K562 (cell line): ENCODE measurements around the gene AGK. TPM values are rescaled to one million over a fixed set of nuclear protein-coding genes. Genes with fewer than 3 reads are reported as not detected.

ENCODE experiments used
- CTCF ChIP-seq, 3 experiments: IDR thresholded peaks in 2 of 3; conservative IDR thresholded peaks in 1 of 3; 2 replicates each; pipeline ENCODE4 v1.5.1; 2011 to 2012; ENCODE audit warnings: low read length in 3 of 3, mild to moderate bottlenecking in 3 of 3, control low read depth in 2 of 3, improper control_type of control experiment in 1 of 3, inconsistent platforms in 1 of 3, low read depth in 1 of 3, mixed read lengths in 1 of 3, moderate library complexity in 1 of 3; ENCODE audit not compliant: insufficient read depth in 2 of 3
- EHMT2 ChIP-seq: fragments of 450-650 bp; IDR thresholded peaks from 2 replicates; pipeline ENCODE4 v1.6.1; 2018; ENCODE audit warnings: antibody characterized with exemption
- EP300 ChIP-seq: IDR thresholded peaks from 2 replicates; pipeline ENCODE4 v1.6.1; 2012; ENCODE audit warnings: low read length, improper control_type of control experiment
- HLTF ChIP-seq: fragments of 450-650 bp; IDR thresholded peaks from 2 replicates; pipeline ENCODE4 v1.6.1; 2016
- NRF1 ChIP-seq, 2 experiments: fragments of 450-650 bp; IDR thresholded peaks in 1 of 2; conservative IDR thresholded peaks in 1 of 2; 2 replicates each; pipeline ENCODE4 v1.6.1; 2014; ENCODE audit warnings: mild to moderate bottlenecking in 2 of 2
- PCBP2 ChIP-seq: fragments of 200-400 bp; formaldehyde crosslinking; IDR thresholded peaks from 2 replicates; pipeline ENCODE4 v1.6.1; 2018; ENCODE audit warnings: low read length, low read depth, mild to moderate bottlenecking, moderate library complexity; ENCODE audit not compliant: poor library complexity, severe bottlenecking
- PPARD ChIP-seq: fragments of 250-450 bp; sonication (Bioruptor Pico); IDR thresholded peaks from 2 replicates; pipeline ENCODE4 v1.8.0; 2022; ENCODE audit warnings: inconsistent platforms, mild to moderate bottlenecking, moderate library complexity
- TEAD2 ChIP-seq: fragments of 450-650 bp; IDR thresholded peaks from 2 replicates; pipeline ENCODE4 v1.6.1; 2016; ENCODE audit warnings: missing genetic modification characterization, control low read depth, missing compliant biosample characterization
- ZFPM2 ChIP-seq: fragments of 250-450 bp; sonication (Bioruptor Pico); IDR thresholded peaks from 2 replicates; pipeline ENCODE4 v1.5.1; 2022; ENCODE audit warnings: mild to moderate bottlenecking
- ZNF436 ChIP-seq: fragments of 250-450, 450-650 bp; sonication (Bioruptor Pico); formaldehyde crosslinking; IDR thresholded peaks from 2 replicates; pipeline ENCODE4 v1.7.0; 2020; ENCODE audit warnings: mild to moderate bottlenecking
- ZNF696 ChIP-seq: fragments of 250-450 bp; sonication (Bioruptor Pico); conservative IDR thresholded peaks from 2 replicates; pipeline ENCODE4 v1.4.0; 2020; ENCODE audit warnings: mild to moderate bottlenecking, moderate library complexity
- ZNF717 ChIP-seq: fragments of 250-450 bp; sonication (Bioruptor Pico); IDR thresholded peaks from 2 replicates; pipeline ENCODE4 v1.5.0; 2021
- ZNF830 ChIP-seq: fragments of 250-450 bp; sonication (Bioruptor Pico); IDR thresholded peaks from 2 replicates; pipeline ENCODE4 v1.5.0; 2021; ENCODE audit warnings: mild to moderate bottlenecking
- polyA plus RNA-seq, 8 experiments: library from polyadenylated mRNA; depleted of rRNA in 4 of 8; stranded (reverse) in 5 of 8; unstranded in 3 of 8; fragments of >200 nt; fragmentation: Nextera tagmentation in 2 of 8; fragmentation: Illumina TruSeq in 1 of 8; extraction: Ambion mirVana in 2 of 8; extraction: Trizol in 1 of 8; gene quantifications; 2 replicates each; pipeline versions ENCODE4 v1.2.1 to v1.2.3, GENCODE V29; 2011 to 2014; ENCODE audit warnings: inconsistent platforms in 1 of 8, missing spikeins in 1 of 8
- total RNA-seq, 7 experiments: library from RNA; depleted of rRNA in 6 of 7; stranded (reverse); fragments of >200 nt in 6 of 7; fragmentation: Illumina TruSeq in 2 of 7; extraction: Trizol in 2 of 7; gene quantifications; 2 replicates each; pipeline versions ENCODE4 v1.2.1 to v1.2.3, GENCODE V29; 2011 to 2021; ENCODE audit warnings: low replicate concordance in 1 of 7
- TF ChIP-seq, protein P1 (sequence below): fragments of 450-650 bp; IDR thresholded peaks from 2 replicates; pipeline ENCODE4 v1.6.1; 2016; ENCODE audit warnings: low read depth
- TF ChIP-seq, protein P2 (sequence below): fragments of 250-450 bp; sonication (Bioruptor Pico); IDR thresholded peaks from 2 replicates; pipeline ENCODE4 v1.4.0; 2020; ENCODE audit warnings: mild to moderate bottlenecking, moderate library complexity

AGK gene
- total and polyA plus RNA-seq, 9 of the 15 experiments (the other 6 are each of a cell fraction or from before 2014, with no cell fraction given), result 50.7 to 128 (median 71.8) TPM

GRCh38 chr7:141551094-141551781 lies at the start of gene AGK (continued):
- TF ChIP-seq, protein P1, sequence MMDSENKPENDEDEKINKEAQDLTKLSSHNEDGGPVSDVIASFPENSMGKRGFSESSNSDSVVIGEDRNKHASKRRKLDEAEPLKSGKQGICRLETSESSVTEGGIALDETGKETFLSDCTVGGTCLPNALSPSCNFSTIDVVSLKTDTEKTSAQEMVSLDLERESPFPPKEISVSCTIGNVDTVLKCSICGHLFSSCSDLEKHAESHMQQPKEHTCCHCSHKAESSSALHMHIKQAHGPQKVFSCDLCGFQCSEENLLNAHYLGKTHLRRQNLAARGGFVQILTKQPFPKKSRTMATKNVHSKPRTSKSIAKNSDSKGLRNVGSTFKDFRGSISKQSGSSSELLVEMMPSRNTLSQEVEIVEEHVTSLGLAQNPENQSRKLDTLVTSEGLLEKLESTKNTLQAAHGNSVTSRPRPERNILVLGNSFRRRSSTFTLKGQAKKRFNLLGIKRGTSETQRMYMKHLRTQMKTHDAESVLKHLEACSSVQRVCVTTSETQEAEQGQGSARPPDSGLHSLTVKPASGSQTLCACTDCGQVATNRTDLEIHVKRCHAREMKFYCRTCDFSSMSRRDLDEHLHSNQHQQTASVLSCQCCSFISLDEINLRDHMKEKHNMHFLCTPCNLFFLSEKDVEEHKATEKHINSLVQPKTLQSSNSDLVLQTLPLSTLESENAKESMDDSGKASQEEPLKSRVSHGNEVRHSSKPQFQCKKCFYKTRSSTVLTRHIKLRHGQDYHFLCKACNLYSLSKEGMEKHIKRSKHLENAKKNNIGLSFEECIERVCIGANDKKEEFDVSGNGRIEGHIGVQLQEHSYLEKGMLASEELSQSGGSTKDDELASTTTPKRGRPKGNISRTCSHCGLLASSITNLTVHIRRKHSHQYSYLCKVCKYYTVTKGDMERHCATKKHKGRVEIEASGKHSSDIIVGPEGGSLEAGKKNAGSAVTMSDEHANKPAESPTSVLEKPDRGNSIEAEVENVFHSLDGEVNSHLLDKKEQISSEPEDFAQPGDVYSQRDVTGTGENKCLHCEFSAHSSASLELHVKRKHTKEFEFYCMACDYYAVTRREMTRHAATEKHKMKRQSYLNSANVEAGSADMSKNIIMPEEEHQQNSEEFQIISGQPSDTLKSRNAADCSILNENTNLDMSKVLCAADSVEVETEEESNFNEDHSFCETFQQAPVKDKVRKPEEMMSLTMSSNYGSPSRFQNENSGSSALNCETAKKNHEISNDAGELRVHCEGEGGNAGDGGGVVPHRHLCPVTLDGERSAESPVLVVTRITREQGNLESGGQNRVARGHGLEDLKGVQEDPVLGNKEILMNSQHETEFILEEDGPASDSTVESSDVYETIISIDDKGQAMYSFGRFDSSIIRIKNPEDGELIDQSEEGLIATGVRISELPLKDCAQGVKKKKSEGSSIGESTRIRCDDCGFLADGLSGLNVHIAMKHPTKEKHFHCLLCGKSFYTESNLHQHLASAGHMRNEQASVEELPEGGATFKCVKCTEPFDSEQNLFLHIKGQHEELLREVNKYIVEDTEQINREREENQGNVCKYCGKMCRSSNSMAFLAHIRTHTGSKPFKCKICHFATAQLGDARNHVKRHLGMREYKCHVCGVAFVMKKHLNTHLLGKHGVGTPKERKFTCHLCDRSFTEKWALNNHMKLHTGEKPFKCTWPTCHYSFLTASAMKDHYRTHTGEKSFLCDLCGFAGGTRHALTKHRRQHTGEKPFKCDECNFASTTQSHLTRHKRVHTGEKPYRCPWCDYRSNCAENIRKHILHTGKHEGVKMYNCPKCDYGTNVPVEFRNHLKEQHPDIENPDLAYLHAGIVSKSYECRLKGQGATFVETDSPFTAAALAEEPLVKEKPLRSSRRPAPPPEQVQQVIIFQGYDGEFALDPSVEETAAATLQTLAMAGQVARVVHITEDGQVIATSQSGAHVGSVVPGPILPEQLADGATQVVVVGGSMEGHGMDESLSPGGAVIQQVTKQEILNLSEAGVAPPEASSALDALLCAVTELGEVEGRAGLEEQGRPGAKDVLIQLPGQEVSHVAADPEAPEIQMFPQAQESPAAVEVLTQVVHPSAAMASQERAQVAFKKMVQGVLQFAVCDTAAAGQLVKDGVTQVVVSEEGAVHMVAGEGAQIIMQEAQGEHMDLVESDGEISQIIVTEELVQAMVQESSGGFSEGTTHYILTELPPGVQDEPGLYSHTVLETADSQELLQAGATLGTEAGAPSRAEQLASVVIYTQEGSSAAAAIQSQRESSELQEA, result no peak
- no peak for TF ChIP-seq ZNF436 (CRISPR knock-in tag)
- no peak for TF ChIP-seq CTCF (IDR thresholded peaks at IDR 0.05 in 2 of 3, conservative IDR thresholded peaks at IDR 0.05 in 1 of 3; ENCODE audit: insufficient read depth in 2 of 3, low read depth in 1 of 3, low read length in 3 of 3)
- TF ChIP-seq ZNF830 (CRISPR knock-in tag), result peak; percentile 87; the same call in 1 of the 2 replicates
- 0 out of 2 replicates have a peak, but pooled peaks have one; percentile 34 for TF ChIP-seq EP300
- TF ChIP-seq EHMT2, result peak; percentile 84; the same call in 1 of the 2 replicates
- TF ChIP-seq ZNF696 (CRISPR knock-in tag), result no peak
- 0 out of 2 replicates have a peak, but pooled peaks have one; percentile 36 for TF ChIP-seq ZFPM2 (CRISPR knock-in tag)
- no peak for TF ChIP-seq HLTF
- TF ChIP-seq, protein P2, sequence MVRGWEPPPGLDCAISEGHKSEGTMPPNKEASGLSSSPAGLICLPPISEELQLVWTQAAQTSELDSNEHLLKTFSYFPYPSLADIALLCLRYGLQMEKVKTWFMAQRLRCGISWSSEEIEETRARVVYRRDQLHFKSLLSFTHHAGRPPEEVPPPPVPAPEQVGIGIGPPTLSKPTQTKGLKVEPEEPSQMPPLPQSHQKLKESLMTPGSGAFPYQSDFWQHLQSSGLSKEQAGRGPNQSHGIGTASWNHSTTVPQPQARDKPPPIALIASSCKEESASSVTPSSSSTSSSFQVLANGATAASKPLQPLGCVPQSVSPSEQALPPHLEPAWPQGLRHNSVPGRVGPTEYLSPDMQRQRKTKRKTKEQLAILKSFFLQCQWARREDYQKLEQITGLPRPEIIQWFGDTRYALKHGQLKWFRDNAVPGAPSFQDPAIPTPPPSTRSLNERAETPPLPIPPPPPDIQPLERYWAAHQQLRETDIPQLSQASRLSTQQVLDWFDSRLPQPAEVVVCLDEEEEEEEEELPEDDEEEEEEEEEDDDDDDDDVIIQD (CRISPR knock-in tag), result peak; percentile 74; the same call in 1 of the 2 replicates
- no peak for TF ChIP-seq TEAD2 (tag)
- TF ChIP-seq ZNF717 (CRISPR knock-in tag), result no peak
- TF ChIP-seq PPARD (CRISPR knock-in tag), result no peak
- peak in 1 of 2 experiments; percentile 33; a peak in 2 of 4 replicates for TF ChIP-seq NRF1 (conservative IDR thresholded peaks at IDR 0.05 in 1 of 2, IDR thresholded peaks at IDR 0.05 in 1 of 2)
- peak; percentile 68 for TF ChIP-seq PCBP2
